ENCODE measurements around the gene GCSAM. TPM values are rescaled to one million over a fixed set of nuclear protein-coding genes. Genes with fewer than 3 reads are reported as not detected.

Gene GCSAM
- total and polyA plus RNA-seq, 9 donors, result 0.11 to 0.83 (median 0.18) TPM; not detected in 5

GRCh38 chr3:112136959-112137693 is 4.1 kb upstream of the GCSAM start:
- H3K36me3 ChIP-seq, result no peaks in the 10 kb centered on the region
- no peak for DNase-seq
- 41 to 46% (median 41%) methylated on average over 5 of the region's 5 CpGs for WGBS, 3 donors
- no peaks in the 10 kb centered on the region for H3K27me3 ChIP-seq
- no peaks in the 10 kb centered on the region for H3K9me3 ChIP-seq
- H3K4me3 ChIP-seq, result no peak overlapping the region
- H3K4me1 ChIP-seq (ENCODE audit: insufficient read depth), result no peaks in the 10 kb centered on the region
- no peak overlapping the region for H3K27ac ChIP-seq
- intact Hi-C loops (cut with DNase I), result no loop called here
- TF ChIP-seq EP300 (IDR thresholded peaks at IDR 0.05) (no peak), POLR2A (IDR thresholded peaks at IDR 0.05) (no peak), CTCF (IDR thresholded peaks at IDR 0.05) (no peak)

GRCh38 chr3:112136046-112136445 is 3.0 kb upstream of the GCSAM start:
- Histone ChIP-seq H3K9me3 (no peaks in the 10 kb centered on the region), H3K36me3 (no peaks in the 10 kb centered on the region), H3K4me1 (ENCODE audit: insufficient read depth) (no peaks in the 10 kb centered on the region), H3K27ac (no peak overlapping the region), H3K27me3 (no peaks in the 10 kb centered on the region), H3K4me3 (no peak overlapping the region)
- 53 to 81% (median 68%) methylated on average over 1 of the region's 1 CpG for WGBS, 3 donors
- intact Hi-C loops (cut with DNase I), result no loop called here
- no peak for TF ChIP-seq POLR2A (IDR thresholded peaks at IDR 0.05)
- no peak for TF ChIP-seq CTCF (IDR thresholded peaks at IDR 0.05)
- TF ChIP-seq EP300 (IDR thresholded peaks at IDR 0.05), result no peak
- no peak for DNase-seq

- H3K4me1 ChIP-seq (ENCODE audit: insufficient read depth), result no peaks in the 10 kb centered on the region
- no peak overlapping the region for H3K27ac ChIP-seq
- intact Hi-C loops (cut with DNase I), result no loop called here
- 48 to 64% (median 64%) methylated on average over 8 of the region's 8 CpGs for WGBS, 3 donors
- H3K36me3 ChIP-seq, result no peaks in the 10 kb centered on the region
- no peak for TF ChIP-seq EP300 (IDR thresholded peaks at IDR 0.05)
- TF ChIP-seq POLR2A (IDR thresholded peaks at IDR 0.05), result no peak
- no peak for TF ChIP-seq CTCF (IDR thresholded peaks at IDR 0.05)
- H3K4me3 ChIP-seq, result no peak overlapping the region
- H3K27me3 ChIP-seq, result no peaks in the 10 kb centered on the region
- no peak for DNase-seq
- no peaks in the 10 kb centered on the region for H3K9me3 ChIP-seq
Observed at GRCh38 chr3:112134335-112135124, 1.5 kb upstream of the GCSAM start.

- Histone ChIP-seq H3K4me1 (ENCODE audit: insufficient read depth) (no peaks in the 10 kb centered on the region), H3K4me3 (no peak overlapping the region), H3K27me3 (no peaks in the 10 kb centered on the region), H3K9me3 (no peaks in the 10 kb centered on the region), H3K36me3 (no peaks in the 10 kb centered on the region), H3K27ac (no peak overlapping the region)
- TF ChIP-seq POLR2A (IDR thresholded peaks at IDR 0.05) (no peak), EP300 (IDR thresholded peaks at IDR 0.05) (no peak), CTCF (IDR thresholded peaks at IDR 0.05) (no peak)
- intact Hi-C loops (cut with DNase I), result no loop called here
- WGBS, 3 donors, result 85 to 91% (median 90%) methylated on average over 5 of the region's 5 CpGs
- DNase-seq, result no peak
Observed at GRCh38 chr3:112133626-112134334, 732 bp upstream of the GCSAM start.

All from ovary (tissue), 9 donors.